HepG2 (cell line): Measurements from ENCODE around the gene KLHL17. TPM values are rescaled to one million over a fixed set of nuclear protein-coding genes. Genes with fewer than 3 reads are reported as not detected.

Experiments used
- ATAC-seq: fragments of 200-7000 bp; cut with Tn5 transposase; 3 replicates; pipeline ENCODE4 v1.9.1; 2020; ENCODE audit warnings: mild to moderate bottlenecking, moderate library complexity
- BruUV-seq: library from RNA; stranded (reverse); fragments of 400-500 nt; replicated peaks from 2 replicates; lab custom pipeline; 2021; lab: Mats Ljungman, UMichigan
- CTCF ChIA-PET: fragments of 300-600 bp; formaldehyde crosslinking; extraction: SDS; loops from one replicate; lab custom pipeline; 2021; ENCODE audit warnings: low total read pairs, inconsistent platforms, low intra/inter-chr PET ratio; lab: Yijun Ruan, JAX
- POLR2A ChIA-PET: fragments of 350-600 bp; sonication (Branson Sonifier 250); formaldehyde crosslinking; loops from one replicate; lab custom pipeline; 2020; ENCODE audit warnings: antibody characterized with exemption, inconsistent platforms; lab: Yijun Ruan, JAX
- DNase-seq: peaks from one replicate; pipeline ENCODE4 v3.0.0-alpha.2; 2015; ENCODE audit warnings: low spot score
- FAIRE-seq: peaks from 3 replicates; lab custom pipeline; 2011; peaks lifted over from hg19 to GRCh38; lab: Jason Lieb, UNC
- H2AFZ ChIP-seq: one replicate; pipeline ENCODE4 v1.6.1; 2011; ENCODE audit warnings: low read length, inconsistent platforms
- H3K27ac ChIP-seq: fragments of 300-600 bp; 3 replicates; pipeline ENCODE4 v1.8.0; 2011; ENCODE audit warnings: mixed run types, mild to moderate bottlenecking, mixed read lengths, low read length, inconsistent platforms; ENCODE audit not compliant: insufficient read depth; ENCODE audit errors: extremely low read length
- H3K27me3 ChIP-seq, 2 experiments: fragments of 200-600 bp in 1 of 2; 2 replicates in 1 of 2; 3 replicates in 1 of 2; pipeline versions ENCODE4 v1.6.0 to v1.8.0; 2011; ENCODE audit warnings: low read length in 2 of 2, mild to moderate bottlenecking in 2 of 2, moderate library complexity in 2 of 2, inconsistent platforms in 1 of 2; ENCODE audit not compliant: insufficient read depth in 2 of 2, control insufficient read depth in 1 of 2
- H3K36me3 ChIP-seq, 2 experiments: fragments of 200-600 bp in 1 of 2; replicated peaks in 1 of 2; 2 replicates in 1 of 2; 3 replicates in 1 of 2; pipeline versions ENCODE4 v1.5.1 to v1.8.0; 2011; ENCODE audit warnings: low read length in 2 of 2, inconsistent platforms in 1 of 2; ENCODE audit not compliant: insufficient read depth in 2 of 2, control insufficient read depth in 1 of 2
- H3K4me1 ChIP-seq: 2 replicates; pipeline ENCODE4 v1.5.1; 2012; ENCODE audit warnings: low read length, inconsistent platforms; ENCODE audit not compliant: insufficient read depth
- H3K4me2 ChIP-seq: 2 replicates; pipeline ENCODE4 v1.6.0; 2011; ENCODE audit warnings: low read depth, low read length, inconsistent platforms
- H3K4me3 ChIP-seq, 3 experiments: fragments of 200-600 bp in 1 of 3; sonication (generic), shearing (Covaris generic) in 1 of 3; replicated peaks in 1 of 3; 2 replicates each; pipeline ENCODE4 v1.5.1; 2011 to 2016; ENCODE audit warnings: low read length in 3 of 3, inconsistent platforms in 2 of 3, low read depth in 2 of 3, mild to moderate bottlenecking in 2 of 3, control low read depth in 1 of 3, mixed read lengths in 1 of 3; ENCODE audit not compliant: insufficient read depth in 1 of 3
- H3K79me2 ChIP-seq: one replicate; pipeline ENCODE4 v1.6.1; 2011; ENCODE audit warnings: low read length, inconsistent platforms; ENCODE audit not compliant: insufficient read depth
- H3K9ac ChIP-seq: 2 replicates; pipeline ENCODE4 v1.6.0; 2011; ENCODE audit warnings: mild to moderate bottlenecking, low read depth, low read length, inconsistent platforms; ENCODE audit not compliant: insufficient read depth
- H3K9me3 ChIP-seq: 2 replicates; pipeline ENCODE4 v1.5.1; 2012; ENCODE audit warnings: mild to moderate bottlenecking, low read length
- H4K20me1 ChIP-seq: 2 replicates; pipeline ENCODE4 v1.6.0; 2011; ENCODE audit warnings: inconsistent platforms, mild to moderate bottlenecking, low read length, moderate library complexity; ENCODE audit not compliant: insufficient read depth
- CAMTA2 ChIP-seq: sonication (generic); formaldehyde crosslinking; IDR thresholded peaks from 2 replicates; pipeline ENCODE4 v1.4.0; 2020; ENCODE audit warnings: mild to moderate bottlenecking, missing genetic modification reagents, borderline replicate concordance
- EZH2 ChIP-seq: conservative IDR thresholded peaks from 2 replicates; pipeline ENCODE4 v1.6.1; 2012; ENCODE audit warnings: mild to moderate bottlenecking, low read depth, low read length, moderate library complexity
- MATR3 ChIP-seq: sonication (generic); formaldehyde crosslinking; IDR thresholded peaks from 2 replicates; pipeline ENCODE4 v1.4.0; 2020; ENCODE audit warnings: missing genetic modification reagents
- RNF219 ChIP-seq: sonication (generic); formaldehyde crosslinking; IDR thresholded peaks from 2 replicates; pipeline ENCODE4 v1.5.0; 2020; ENCODE audit warnings: mild to moderate bottlenecking, missing genetic modification reagents
- TFE3 ChIP-seq: IDR thresholded peaks from 2 replicates; pipeline ENCODE4 v1.6.1; 2016
- ZMYM3 ChIP-seq: sonication (generic); formaldehyde crosslinking; IDR thresholded peaks from 2 replicates; pipeline ENCODE4 v1.5.1; 2020; ENCODE audit warnings: mild to moderate bottlenecking, missing genetic modification reagents
- ZNF607 ChIP-seq: sonication (generic); formaldehyde crosslinking; IDR thresholded peaks from 2 replicates; pipeline ENCODE4 v1.5.1; 2020; ENCODE audit warnings: missing genetic modification reagents, mild to moderate bottlenecking, borderline replicate concordance
- whole genome bisulfite sequencing: methylation state at CpG from one replicate; pipeline ENCODE4 v1.1.6; 2017; ENCODE audit warnings: low lambda C conversion rate; 5-methylcytosine and 5-hydroxymethylcytosine counted together
- in situ Hi-C: cut with HindIII; loops from 2 replicates; pipeline ENCODE4 v1.10.0; 2017; ENCODE audit warnings: low pct_unique_long_range_greater_than_20kb; ENCODE audit not compliant: extremely low pct_ligation_motif_present
- intact Hi-C: fragments of 100-400 bp; cut with micrococcal nuclease; formaldehyde crosslinking; loops from one replicate; pipeline ENCODE4 v1.10.0; 2022; ENCODE audit not compliant: unreplicated experiment
- polyA plus RNA-seq, 8 experiments: library from polyadenylated mRNA; depleted of rRNA in 3 of 8; stranded (reverse) in 7 of 8; unstranded in 1 of 8; fragments of >200 nt; fragmentation: Illumina TruSeq in 4 of 8; extraction: Trizol in 4 of 8; gene quantifications; 2 replicates each; pipeline versions ENCODE4 v1.2.1 to v1.2.3, GENCODE V29; 2011 to 2016; ENCODE audit warnings: low read depth in 4 of 8, missing spikeins in 1 of 8, mixed read lengths in 1 of 8; ENCODE audit not compliant: insufficient read depth in 1 of 8
- total RNA-seq, 5 experiments: library from RNA; depleted of rRNA; stranded (reverse); fragments of >200 nt; fragmentation: Illumina TruSeq; extraction: Trizol; gene quantifications; 2 replicates each; pipeline ENCODE4 v1.2.3, GENCODE V29; 2016; ENCODE audit warnings: low read depth in 1 of 5

The KLHL17 gene
- total and polyA plus RNA-seq, 2 of the 13 experiments (the other 11 are each of a cell fraction or from before 2014, with no cell fraction given) = 9.3 to 24.7 TPM

GRCh38 chr1:918353-918752, 42.0 kb upstream of the KLHL17 start:
- H3K27me3 ChIP-seq = peaks cover 51 to 97% of the 10 kb centered on the region in 2 experiments
- intact Hi-C loops = no loop called here
- peaks cover 6% of the 10 kb centered on the region; the same call in 1 of the 2 replicates for H4K20me1 ChIP-seq
- H3K79me2 ChIP-seq = no peaks in the 10 kb centered on the region
- H3K9ac ChIP-seq = no peak overlapping the region
- CTCF ChIA-PET = no interaction called here
- ATAC-seq (no peak), DNase-seq (no peak), FAIRE-seq (no peak)
- H2AFZ ChIP-seq = no peak overlapping the region
- no peaks in the 10 kb centered on the region for H3K9me3 ChIP-seq
- peaks cover 46% of the 10 kb centered on the region for H3K4me1 ChIP-seq
- H3K27ac ChIP-seq = no peak overlapping the region
- POLR2A ChIA-PET = no interaction called here
- WGBS = no CpG with 5 or more reads among the region's 15 CpGs
- TF ChIP-seq EZH2 (0 out of 2 replicates have a peak, but pooled peaks have one; percentile 1), ZMYM3 (CRISPR knock-in tag) (no peak)
- no TSS peak for BruUV-seq
- no peaks in the 10 kb centered on the region for H3K36me3 ChIP-seq
- no peak overlapping the region for H3K4me3 ChIP-seq
- no peak overlapping the region for H3K4me2 ChIP-seq
- in situ Hi-C loops = no loop called here

DNA sequence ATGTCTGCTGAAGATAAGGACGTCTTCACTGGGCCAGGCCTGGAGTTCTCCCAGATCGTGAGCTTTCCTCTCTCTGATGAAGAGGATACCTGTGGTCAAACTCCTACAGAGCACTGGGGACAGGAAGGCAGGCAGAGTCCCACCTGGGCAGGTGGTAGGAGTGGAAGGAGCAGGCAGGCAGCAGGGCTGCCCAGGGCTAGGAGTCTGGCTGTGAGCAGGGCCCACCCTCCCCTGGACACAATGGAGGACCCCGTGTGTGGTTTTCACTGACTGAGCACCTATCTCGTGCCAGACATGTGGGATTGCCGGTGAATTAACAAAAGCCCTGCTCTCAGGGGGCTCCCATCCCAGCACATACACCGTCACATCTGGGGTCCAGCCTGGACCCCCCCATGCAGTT, 41.5 kb upstream of the KLHL17 start:
- BruUV-seq = no TSS peak
- no peak overlapping the region for H3K27ac ChIP-seq
- FAIRE-seq = no peak
- no peak overlapping the region for H3K4me2 ChIP-seq
- DNase-seq = no peak
- CTCF ChIA-PET = no interaction called here
- intact Hi-C loops = no loop called here
- POLR2A ChIA-PET = no interaction called here
- WGBS = no CpG with 5 or more reads among the region's 6 CpGs
- H3K27me3 ChIP-seq = peaks cover 51 to 94% of the 10 kb centered on the region in 2 experiments
- H3K79me2 ChIP-seq = no peaks in the 10 kb centered on the region
- no peak overlapping the region for H3K4me3 ChIP-seq
- no peak for ATAC-seq
- peaks cover 6% of the 10 kb centered on the region; the same call in 1 of the 2 replicates for H4K20me1 ChIP-seq
- no peak for TF ChIP-seq ZNF607
- TF ChIP-seq RNF219 (CRISPR knock-in tag) = no peak
- TF ChIP-seq TFE3 (CRISPR knock-in tag) = no peak
- no peak for TF ChIP-seq MATR3 (CRISPR knock-in tag)
- no peak for TF ChIP-seq CAMTA2 (CRISPR knock-in tag)
- no peaks in the 10 kb centered on the region for H3K36me3 ChIP-seq
- H3K9ac ChIP-seq = no peak overlapping the region
- H2AFZ ChIP-seq = no peak overlapping the region
- in situ Hi-C loops = no loop called here
- peaks cover 44% of the 10 kb centered on the region for H3K4me1 ChIP-seq
- H3K9me3 ChIP-seq = no peaks in the 10 kb centered on the region
